Vagina (tissue), 2 donors: Measurements from ENCODE around the gene CCDC185.

Experiments used
- CTCF ChIP-seq, 3 experiments: fragments of 450-650 bp in 2 of 3; fragments of 200-600 bp in 1 of 3; sonication (generic) in 1 of 3; IDR thresholded peaks; one replicate each; pipeline ENCODE4 v1.5.1; 2017 to 2019; ENCODE audit warnings: antibody characterized with exemption in 3 of 3, mild to moderate bottlenecking in 2 of 3, moderate library complexity in 2 of 3
- POLR2A ChIP-seq, 2 donors: fragments of 450-650 bp; IDR thresholded peaks; one replicate each; pipeline ENCODE4 v1.6.1; 2017; ENCODE audit warnings: antibody characterized with exemption in 2 of 2, mild to moderate bottlenecking in 2 of 2, moderate library complexity in 2 of 2

DNA sequence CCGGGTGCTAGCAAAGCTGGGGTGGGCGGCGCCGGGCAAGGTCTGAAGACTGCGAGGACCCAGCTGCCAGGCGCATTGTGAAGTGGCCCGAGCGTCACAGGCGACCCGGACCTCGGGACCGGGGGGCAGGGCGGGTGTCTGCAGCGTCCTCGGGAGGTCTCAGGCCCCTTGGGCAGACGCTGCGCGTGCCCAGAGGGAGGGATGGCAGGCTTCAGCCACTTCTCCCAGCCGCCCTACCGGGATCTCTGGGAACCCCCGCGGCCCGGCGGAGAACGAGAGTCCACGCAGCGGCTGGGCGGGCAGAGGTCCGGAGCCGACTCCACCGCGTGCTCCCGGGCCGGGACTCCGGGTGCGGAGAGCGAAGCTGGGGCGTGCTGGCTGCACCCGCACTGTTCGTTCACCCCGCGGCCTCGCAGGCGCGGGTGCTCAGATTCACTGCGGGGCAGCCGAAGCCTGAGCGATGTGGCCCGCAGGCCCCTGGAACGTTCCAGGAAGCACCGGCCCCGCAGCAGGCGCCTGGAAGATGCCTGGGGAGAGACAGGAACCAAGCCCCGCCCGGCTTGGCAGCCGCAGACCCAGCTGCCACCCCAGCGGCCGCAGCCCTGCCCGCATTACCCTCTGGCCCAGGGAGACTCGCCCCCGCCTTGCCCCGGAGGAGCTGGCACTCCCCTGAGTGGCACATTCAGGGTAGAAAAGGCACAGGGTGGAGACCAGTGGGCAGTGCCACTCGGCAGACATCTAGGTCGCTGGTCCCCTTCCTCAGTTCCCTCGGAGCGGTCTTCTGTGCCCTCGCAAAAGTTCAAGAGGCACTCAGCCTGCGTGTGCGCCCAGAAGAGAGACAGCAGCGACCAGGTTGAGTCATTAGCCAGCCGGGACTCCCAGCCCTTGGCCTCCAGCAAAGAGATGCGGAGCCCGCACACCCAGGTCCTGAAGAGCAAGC, at the start of gene CCDC185:
- TF ChIP-seq POLR2A (IDR thresholded peaks at IDR 0.05) (no peak), CTCF (IDR thresholded peaks at IDR 0.05) (no peak)
